WTC11 (cell line): ENCODE measurements around the gene GLOD4. TPM values are rescaled to one million over a fixed set of nuclear protein-coding genes. Genes with fewer than 3 reads are reported as not detected.

Experiments
- ATAC-seq: fragments of 200-7000 bp; cut with Tn5 transposase; 2 replicates; pipeline ENCODE4 v1.10.0; 2021; ENCODE audit warnings: mild to moderate bottlenecking, moderate library complexity
- CTCF ChIA-PET: fragments of 300-600 bp; sonication (Branson Sonifier 250); formaldehyde crosslinking; loops from one replicate; lab custom pipeline; 2021; ENCODE audit warnings: antibody characterized with exemption; lab: Charles Lee
- POLR2A ChIA-PET: fragments of 350-600 bp; sonication (Branson Sonifier 250); formaldehyde crosslinking; loops from one replicate; lab custom pipeline; 2021; ENCODE audit warnings: antibody characterized with exemption; lab: Charles Lee
- DNase-seq: peaks from one replicate; pipeline ENCODE4 v3.0.0; 2021; ENCODE audit warnings: low spot score
- H3K27ac Mint-ChIP-seq: 2 replicates; pipeline ENCODE4 v1.8.0; 2021; ENCODE audit warnings: mixed read lengths
- H3K27me3 Mint-ChIP-seq: 2 replicates; pipeline ENCODE4 v1.8.0; 2021; ENCODE audit warnings: low read depth, mild to moderate bottlenecking, moderate library complexity, mixed read lengths
- H3K36me3 Mint-ChIP-seq: 2 replicates; pipeline ENCODE4 v1.8.0; 2021; ENCODE audit warnings: mixed read lengths
- H3K4me1 Mint-ChIP-seq: 2 replicates; pipeline ENCODE4 v1.8.0; 2022; ENCODE audit warnings: mixed read lengths
- H3K4me3 Mint-ChIP-seq: 2 replicates; pipeline ENCODE4 v1.8.0; 2021; ENCODE audit warnings: mild to moderate bottlenecking, moderate library complexity, mixed read lengths
- H3K9me3 Mint-ChIP-seq: 2 replicates; pipeline ENCODE4 v1.8.0; 2021; ENCODE audit warnings: mixed read lengths
- ATF1 ChIP-seq: sonication (generic); formaldehyde crosslinking; IDR thresholded peaks from 2 replicates; pipeline ENCODE4 v1.8.1; 2023; ENCODE audit warnings: mild to moderate bottlenecking, moderate library complexity, missing genetic modification reagents
- CBFB ChIP-seq: sonication (generic); formaldehyde crosslinking; IDR thresholded peaks from 2 replicates; pipeline ENCODE4 v1.8.1; 2022; ENCODE audit warnings: mild to moderate bottlenecking, low read depth, missing genetic modification reagents
- FOXJ3 ChIP-seq: sonication (generic); formaldehyde crosslinking; IDR thresholded peaks from 2 replicates; pipeline ENCODE4 v1.9.0; 2021; ENCODE audit warnings: missing genetic modification reagents, mild to moderate bottlenecking, borderline replicate concordance
- FOXP1 ChIP-seq: sonication (generic); formaldehyde crosslinking; IDR thresholded peaks from 2 replicates; pipeline ENCODE4 v1.8.0; 2022; ENCODE audit warnings: missing genetic modification reagents, mild to moderate bottlenecking, moderate library complexity, borderline replicate concordance
- GABPB1 ChIP-seq: sonication (generic); formaldehyde crosslinking; IDR thresholded peaks from 2 replicates; pipeline ENCODE4 v1.8.1; 2023; ENCODE audit warnings: mild to moderate bottlenecking, missing genetic modification reagents
- GTF2I ChIP-seq: fragments of 250-450 bp; sonication (Bioruptor Pico); conservative IDR thresholded peaks from 2 replicates; pipeline ENCODE4 v1.4.0; 2021; ENCODE audit warnings: mild to moderate bottlenecking
- HMGA2 ChIP-seq: fragments of 250-450 bp; sonication (Bioruptor Pico); IDR thresholded peaks from 2 replicates; pipeline ENCODE4 v1.4.0; 2021; ENCODE audit warnings: mild to moderate bottlenecking, moderate library complexity
- MXD4 ChIP-seq: fragments of 250-450 bp; sonication (Bioruptor Pico); IDR thresholded peaks from 2 replicates; pipeline ENCODE4 v1.8.0; 2021; ENCODE audit warnings: mild to moderate bottlenecking, moderate library complexity, borderline replicate concordance
- NFYB ChIP-seq: sonication (generic); formaldehyde crosslinking; conservative IDR thresholded peaks from 2 replicates; pipeline ENCODE4 v1.8.0; 2022; ENCODE audit warnings: low read depth, missing genetic modification reagents
- NR2C2 ChIP-seq: sonication (generic); formaldehyde crosslinking; IDR thresholded peaks from 2 replicates; pipeline ENCODE4 v1.8.0; 2022; ENCODE audit warnings: mild to moderate bottlenecking, missing genetic modification reagents
- NR3C1 ChIP-seq: sonication (generic); formaldehyde crosslinking; conservative IDR thresholded peaks from 2 replicates; pipeline ENCODE4 v1.8.1; 2023; ENCODE audit warnings: low read depth, mild to moderate bottlenecking, missing genetic modification reagents
- RELA ChIP-seq: sonication (generic); formaldehyde crosslinking; IDR thresholded peaks from 2 replicates; pipeline ENCODE4 v1.8.1; 2022; ENCODE audit warnings: missing genetic modification reagents, mild to moderate bottlenecking, borderline replicate concordance
- SP1 ChIP-seq: sonication (generic); formaldehyde crosslinking; conservative IDR thresholded peaks from 2 replicates; pipeline ENCODE4 v1.8.1; 2022; ENCODE audit warnings: missing genetic modification reagents
- TEAD1 ChIP-seq: sonication (generic); formaldehyde crosslinking; IDR thresholded peaks from 2 replicates; pipeline ENCODE4 v1.8.0; 2022; ENCODE audit warnings: mild to moderate bottlenecking, missing genetic modification reagents
- TEAD4 ChIP-seq: sonication (generic); formaldehyde crosslinking; IDR thresholded peaks from 2 replicates; pipeline ENCODE4 v1.8.0; 2022; ENCODE audit warnings: mild to moderate bottlenecking, missing genetic modification reagents
- TP53 ChIP-seq: sonication (generic); formaldehyde crosslinking; IDR thresholded peaks from 2 replicates; pipeline ENCODE4 v1.8.1; 2023; ENCODE audit warnings: mild to moderate bottlenecking, missing genetic modification reagents
- ZNF121 ChIP-seq: sonication (generic); formaldehyde crosslinking; IDR thresholded peaks from 2 replicates; pipeline ENCODE4 v1.8.0; 2023; ENCODE audit warnings: missing genetic modification reagents
- ZNF263 ChIP-seq: sonication (generic); formaldehyde crosslinking; IDR thresholded peaks from 2 replicates; pipeline ENCODE4 v1.8.1; 2022; ENCODE audit warnings: low read depth, mild to moderate bottlenecking, moderate library complexity, missing genetic modification reagents
- total RNA-seq: library from RNA; stranded (reverse); gene quantifications from 3 replicates; pipeline ENCODE4 v1.2.3, GENCODE V29; 2021
- TF ChIP-seq, protein P1 (sequence below): sonication (generic); formaldehyde crosslinking; IDR thresholded peaks from 2 replicates; pipeline ENCODE4 v1.8.0; 2023; ENCODE audit warnings: mild to moderate bottlenecking, missing genetic modification reagents
- TF ChIP-seq, protein P2 (sequence below): sonication (generic); formaldehyde crosslinking; IDR thresholded peaks from 2 replicates; pipeline ENCODE4 v1.8.0; 2022; ENCODE audit warnings: mild to moderate bottlenecking, missing genetic modification reagents
- TF ChIP-seq, protein P3 (sequence below): sonication (generic); formaldehyde crosslinking; IDR thresholded peaks from 2 replicates; pipeline ENCODE4 v1.8.0; 2022; ENCODE audit warnings: mild to moderate bottlenecking, missing genetic modification reagents
- TF ChIP-seq, protein P4 (sequence below): fragments of 200-600 bp; IDR thresholded peaks from 2 replicates; pipeline ENCODE4 v1.8.0; 2022; ENCODE audit warnings: antibody characterized with exemption

GLOD4 gene
- total RNA-seq, 1 experiment from 2014 or later = 69.0 TPM

DNA sequence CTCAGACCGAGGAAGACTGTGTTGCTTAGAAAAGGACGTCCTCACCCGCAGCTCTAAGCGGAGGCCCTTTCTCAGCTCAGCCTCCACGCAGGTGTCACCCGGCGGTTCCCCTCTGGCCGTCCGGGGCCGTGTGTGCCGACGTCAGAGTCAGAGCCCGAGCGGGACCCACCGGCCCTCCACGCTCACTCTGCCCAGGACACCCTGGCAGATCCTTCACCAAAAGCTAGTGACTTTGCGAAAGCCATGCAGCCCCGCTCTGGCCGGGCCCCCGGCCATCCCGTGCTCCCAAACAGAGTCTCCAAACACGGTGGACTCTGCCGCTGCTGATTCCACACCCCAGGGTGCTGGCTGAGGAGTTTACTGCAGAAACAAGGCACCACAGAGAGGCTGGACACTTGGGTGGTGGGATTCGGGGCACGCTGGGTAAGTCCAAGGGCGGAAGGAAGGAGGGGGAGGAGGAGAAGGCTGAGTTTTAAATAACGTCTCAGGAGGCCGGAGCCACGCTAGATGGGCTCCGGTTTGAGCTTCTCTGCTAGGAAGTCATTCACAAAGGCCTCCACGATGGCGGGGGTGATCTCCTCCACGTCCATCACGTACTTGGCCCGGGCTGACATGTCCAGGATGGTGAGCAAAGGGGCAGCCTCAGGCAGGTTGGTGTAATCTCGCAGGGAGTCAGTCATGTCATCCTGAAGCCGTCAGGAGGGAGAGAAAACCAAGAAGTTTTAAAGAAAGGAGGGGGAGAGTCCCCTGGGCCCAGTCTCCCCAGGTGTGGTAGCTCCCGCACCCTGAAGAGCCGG, 18.6 kb upstream of the GLOD4 start:
- DNase-seq = no peak
- TF ChIP-seq TEAD1 = no peak
- TF ChIP-seq, protein P1, sequence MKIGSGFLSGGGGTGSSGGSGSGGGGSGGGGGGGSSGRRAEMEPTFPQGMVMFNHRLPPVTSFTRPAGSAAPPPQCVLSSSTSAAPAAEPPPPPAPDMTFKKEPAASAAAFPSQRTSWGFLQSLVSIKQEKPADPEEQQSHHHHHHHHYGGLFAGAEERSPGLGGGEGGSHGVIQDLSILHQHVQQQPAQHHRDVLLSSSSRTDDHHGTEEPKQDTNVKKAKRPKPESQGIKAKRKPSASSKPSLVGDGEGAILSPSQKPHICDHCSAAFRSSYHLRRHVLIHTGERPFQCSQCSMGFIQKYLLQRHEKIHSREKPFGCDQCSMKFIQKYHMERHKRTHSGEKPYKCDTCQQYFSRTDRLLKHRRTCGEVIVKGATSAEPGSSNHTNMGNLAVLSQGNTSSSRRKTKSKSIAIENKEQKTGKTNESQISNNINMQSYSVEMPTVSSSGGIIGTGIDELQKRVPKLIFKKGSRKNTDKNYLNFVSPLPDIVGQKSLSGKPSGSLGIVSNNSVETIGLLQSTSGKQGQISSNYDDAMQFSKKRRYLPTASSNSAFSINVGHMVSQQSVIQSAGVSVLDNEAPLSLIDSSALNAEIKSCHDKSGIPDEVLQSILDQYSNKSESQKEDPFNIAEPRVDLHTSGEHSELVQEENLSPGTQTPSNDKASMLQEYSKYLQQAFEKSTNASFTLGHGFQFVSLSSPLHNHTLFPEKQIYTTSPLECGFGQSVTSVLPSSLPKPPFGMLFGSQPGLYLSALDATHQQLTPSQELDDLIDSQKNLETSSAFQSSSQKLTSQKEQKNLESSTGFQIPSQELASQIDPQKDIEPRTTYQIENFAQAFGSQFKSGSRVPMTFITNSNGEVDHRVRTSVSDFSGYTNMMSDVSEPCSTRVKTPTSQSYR = no peak
- TF ChIP-seq TP53 (CRISPR knock-in tag) = no peak
- TF ChIP-seq NR2C2 (CRISPR knock-in tag) = no peak
- TF ChIP-seq CBFB (CRISPR knock-in tag) = no peak
- TF ChIP-seq TEAD4 (CRISPR knock-in tag) = no peak
- no peak for TF ChIP-seq GABPB1 (CRISPR knock-in tag)
- TF ChIP-seq GTF2I (CRISPR knock-in tag) = no peak
- no peak for TF ChIP-seq SP1 (CRISPR knock-in tag)
- TF ChIP-seq, protein P2, sequence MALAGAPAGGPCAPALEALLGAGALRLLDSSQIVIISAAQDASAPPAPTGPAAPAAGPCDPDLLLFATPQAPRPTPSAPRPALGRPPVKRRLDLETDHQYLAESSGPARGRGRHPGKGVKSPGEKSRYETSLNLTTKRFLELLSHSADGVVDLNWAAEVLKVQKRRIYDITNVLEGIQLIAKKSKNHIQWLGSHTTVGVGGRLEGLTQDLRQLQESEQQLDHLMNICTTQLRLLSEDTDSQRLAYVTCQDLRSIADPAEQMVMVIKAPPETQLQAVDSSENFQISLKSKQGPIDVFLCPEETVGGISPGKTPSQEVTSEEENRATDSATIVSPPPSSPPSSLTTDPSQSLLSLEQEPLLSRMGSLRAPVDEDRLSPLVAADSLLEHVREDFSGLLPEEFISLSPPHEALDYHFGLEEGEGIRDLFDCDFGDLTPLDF (CRISPR knock-in tag) = no peak
- no peak for TF ChIP-seq HMGA2
- TF ChIP-seq, protein P3, sequence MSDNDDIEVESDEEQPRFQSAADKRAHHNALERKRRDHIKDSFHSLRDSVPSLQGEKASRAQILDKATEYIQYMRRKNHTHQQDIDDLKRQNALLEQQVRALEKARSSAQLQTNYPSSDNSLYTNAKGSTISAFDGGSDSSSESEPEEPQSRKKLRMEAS (CRISPR knock-in tag) = no peak
- no peak for TF ChIP-seq FOXP1 (CRISPR knock-in tag)
- TF ChIP-seq, protein P4, sequence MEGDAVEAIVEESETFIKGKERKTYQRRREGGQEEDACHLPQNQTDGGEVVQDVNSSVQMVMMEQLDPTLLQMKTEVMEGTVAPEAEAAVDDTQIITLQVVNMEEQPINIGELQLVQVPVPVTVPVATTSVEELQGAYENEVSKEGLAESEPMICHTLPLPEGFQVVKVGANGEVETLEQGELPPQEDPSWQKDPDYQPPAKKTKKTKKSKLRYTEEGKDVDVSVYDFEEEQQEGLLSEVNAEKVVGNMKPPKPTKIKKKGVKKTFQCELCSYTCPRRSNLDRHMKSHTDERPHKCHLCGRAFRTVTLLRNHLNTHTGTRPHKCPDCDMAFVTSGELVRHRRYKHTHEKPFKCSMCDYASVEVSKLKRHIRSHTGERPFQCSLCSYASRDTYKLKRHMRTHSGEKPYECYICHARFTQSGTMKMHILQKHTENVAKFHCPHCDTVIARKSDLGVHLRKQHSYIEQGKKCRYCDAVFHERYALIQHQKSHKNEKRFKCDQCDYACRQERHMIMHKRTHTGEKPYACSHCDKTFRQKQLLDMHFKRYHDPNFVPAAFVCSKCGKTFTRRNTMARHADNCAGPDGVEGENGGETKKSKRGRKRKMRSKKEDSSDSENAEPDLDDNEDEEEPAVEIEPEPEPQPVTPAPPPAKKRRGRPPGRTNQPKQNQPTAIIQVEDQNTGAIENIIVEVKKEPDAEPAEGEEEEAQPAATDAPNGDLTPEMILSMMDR = no peak
- no peak for TF ChIP-seq NFYB (CRISPR knock-in tag)
- no peak for TF ChIP-seq ZNF121 (CRISPR knock-in tag)
- no peak for TF ChIP-seq MXD4 (CRISPR knock-in tag)
- TF ChIP-seq RELA (CRISPR knock-in tag) = no peak
- TF ChIP-seq ATF1 (CRISPR knock-in tag) = no peak
- CTCF ChIA-PET = interaction anchor here (10.3 kb wide), 1 partner anchor 180 kb away, joined by 190 read pairs; the partner anchor contains the start of gene NXN
- H3K9me3 Mint-ChIP-seq = no peaks in the 10 kb centered on the region
- POLR2A ChIA-PET = no interaction called here
- H3K4me3 Mint-ChIP-seq = no peak overlapping the region
- no peak for ATAC-seq
- no peak overlapping the region; the same call in 1 of the 2 replicates for H3K27ac Mint-ChIP-seq
- H3K27me3 Mint-ChIP-seq = no peaks in the 10 kb centered on the region
- peaks cover 9% of the 10 kb centered on the region for H3K36me3 Mint-ChIP-seq
- peaks cover 8% of the 10 kb centered on the region for H3K4me1 Mint-ChIP-seq

DNA sequence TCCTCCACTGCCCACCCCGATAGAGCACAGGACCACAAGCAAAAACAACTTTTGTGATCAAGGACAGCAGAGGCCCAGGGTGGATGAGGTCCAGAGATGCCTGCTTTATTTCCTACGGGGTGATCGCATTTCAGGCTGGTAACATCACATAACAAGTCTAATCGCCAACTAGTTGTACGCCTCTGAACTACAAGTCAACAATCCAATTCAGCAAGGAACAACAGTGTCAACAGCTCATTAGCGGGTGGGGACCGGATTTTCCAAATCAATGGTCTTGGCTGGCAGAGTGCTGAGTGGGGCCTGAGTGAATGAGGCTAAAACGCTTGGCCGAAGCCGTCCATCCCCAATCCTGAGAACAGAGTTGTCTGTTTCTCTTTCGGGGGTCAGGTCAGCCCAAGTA, 17.2 kb upstream of the GLOD4 start:
- ATAC-seq = no peak
- ChIA-PET CTCF (interaction anchor here (0.7 to 10.3 kb wide), 5 partner anchors 9 to 197 kb away, joined by 3 to 190 read pairs (median 6); partner anchors contain the start of genes NXN and TIMM22), POLR2A (no interaction called here)

More for the DNA sequence above, 17.2 kb upstream of the GLOD4 start:
- Mint-ChIP-seq H3K4me3 (no peak overlapping the region), H3K27ac (peak overlapping the region; percentile 41; the same call in 1 of the 2 replicates), H3K4me1 (peaks cover 11% of the 10 kb centered on the region), H3K9me3 (no peaks in the 10 kb centered on the region), H3K36me3 (peaks cover 9% of the 10 kb centered on the region), H3K27me3 (no peaks in the 10 kb centered on the region)
- no peak for TF ChIP-seq RELA (CRISPR knock-in tag)
- no peak for TF ChIP-seq FOXJ3 (CRISPR knock-in tag)
- TF ChIP-seq ZNF263 (CRISPR knock-in tag) = no peak
- TF ChIP-seq NR3C1 (CRISPR knock-in tag) = no peak
- no peak for DNase-seq
